Measurements from ENCODE around the gene LARP1. TPM values are rescaled to one million over a fixed set of nuclear protein-coding genes. Genes with fewer than 3 reads are reported as not detected.

LARP1 gene
- polyA plus RNA-seq, 2 of the 4 experiments (the other 2 are of a cell fraction): 87.0 to 112 TPM

DNA sequence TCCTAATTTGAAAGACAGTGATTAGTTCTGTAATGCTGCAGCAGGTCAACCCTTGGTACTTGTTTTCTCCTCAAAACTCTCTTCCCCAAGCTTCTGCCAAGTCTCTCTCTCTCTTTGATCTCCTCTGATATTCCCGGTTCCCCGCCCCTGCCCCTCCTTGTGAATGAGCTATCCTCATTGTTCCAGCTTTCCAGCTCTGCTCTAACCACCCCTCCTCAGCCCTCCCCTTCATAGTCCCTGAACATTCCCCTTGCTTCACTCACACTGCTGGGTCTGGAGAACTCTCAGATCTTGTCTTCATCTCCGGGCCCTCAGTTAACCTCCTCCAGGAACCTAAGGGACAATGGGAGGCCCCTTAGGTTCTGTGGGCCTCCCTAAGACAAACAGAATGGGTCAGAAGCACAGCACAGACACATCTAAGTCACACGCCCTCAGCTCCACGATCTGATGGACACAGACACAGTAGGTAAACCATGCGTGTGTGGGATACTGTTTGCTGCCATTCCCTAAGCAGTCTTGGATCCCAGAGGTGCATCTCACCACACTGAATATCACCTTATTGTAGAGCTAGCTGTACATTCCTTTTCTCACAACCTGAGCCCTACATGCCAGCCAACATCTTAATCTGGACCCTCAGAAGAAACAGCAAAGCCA is 17.4 kb upstream of the LARP1 start:
- Histone ChIP-seq H3K4me3 (no peak overlapping the region), H3K4me1 (no peaks in the 10 kb centered on the region), H3K9me3 (no peaks in the 10 kb centered on the region), H3K27ac (no peak overlapping the region), H3K4me2 (no peak overlapping the region)
- ATAC-seq: no peak; a peak in 1 of 6 replicates
- DNase-seq (ENCODE audit: low read depth in 1 of 2, low spot score in 1 of 2): no peak
- POLR2A ChIA-PET: no interaction called here
- TF ChIP-seq NPAS2 (CRISPR knock-in tag; IDR thresholded peaks at IDR 0.05; ENCODE audit: borderline replicate concordance) (no peak), KDM5A (IDR thresholded peaks at IDR 0.05) (no peak), MAZ (IDR thresholded peaks at IDR 0.05; ENCODE audit: borderline replicate concordance, low read depth, low read length) (no peak)
- CTCF ChIA-PET: interaction anchor here (0.7 to 2.0 kb wide), 5 partner anchors 11 to 103 kb away, joined by 3 to 7 read pairs (median 5); no protein-coding TSS in a partner anchor
- 71% methylated on average over 6 of the region's 6 CpGs for WGBS (ENCODE audit: missing lambda C conversion rate)
- FAIRE-seq: no peak

DNA sequence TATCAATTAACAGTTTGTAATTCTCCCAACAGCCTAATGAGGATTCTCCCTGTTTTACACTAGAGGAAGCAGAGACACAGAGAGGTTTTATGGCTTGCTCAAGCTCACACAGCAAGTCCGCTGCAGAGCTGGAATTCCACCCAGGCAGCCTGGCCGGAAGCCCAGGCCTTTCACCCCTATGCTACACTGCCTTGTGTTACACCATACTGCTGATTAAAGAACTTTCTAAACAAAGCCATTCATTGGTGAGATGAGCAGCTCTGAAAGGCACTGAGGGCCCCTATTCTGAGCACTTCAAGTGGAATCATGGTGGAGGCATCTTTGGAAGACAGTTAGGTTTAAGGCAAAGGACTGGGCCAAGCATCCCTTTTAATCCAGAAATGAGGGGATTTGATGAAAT is 14.7 kb upstream of the LARP1 start:
- WGBS (ENCODE audit: missing lambda C conversion rate): 93% methylated on average over 2 of the region's 2 CpGs
- no peak for FAIRE-seq
- Histone ChIP-seq H3K4me1 (no peaks in the 10 kb centered on the region), H3K4me2 (no peak overlapping the region), H3K4me3 (no peak overlapping the region), H3K27ac (no peak overlapping the region), H3K9me3 (no peaks in the 10 kb centered on the region)
- no peak for DNase-seq (ENCODE audit: low read depth in 1 of 2, low spot score in 1 of 2)
- TF ChIP-seq ESRRA (IDR thresholded peaks at IDR 0.05; ENCODE audit: borderline replicate concordance, low read length): no peak
- no peak for TF ChIP-seq CBX8 (IDR thresholded peaks at IDR 0.05)
- TF ChIP-seq HOXB13 (CRISPR knock-in tag; IDR thresholded peaks at IDR 0.05; ENCODE audit: low read depth): no peak
- no peak for TF ChIP-seq HOXB5 (CRISPR knock-in tag; IDR thresholded peaks at IDR 0.05)
- TF ChIP-seq FOXS1 (CRISPR knock-in tag; IDR thresholded peaks at IDR 0.05): no peak
- no peak for TF ChIP-seq HEYL (CRISPR knock-in tag; IDR thresholded peaks at IDR 0.05)
- TF ChIP-seq, protein P1, sequence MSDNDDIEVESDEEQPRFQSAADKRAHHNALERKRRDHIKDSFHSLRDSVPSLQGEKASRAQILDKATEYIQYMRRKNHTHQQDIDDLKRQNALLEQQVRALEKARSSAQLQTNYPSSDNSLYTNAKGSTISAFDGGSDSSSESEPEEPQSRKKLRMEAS (IDR thresholded peaks at IDR 0.05): no peak
- TF ChIP-seq TFCP2L1 (CRISPR knock-in tag; IDR thresholded peaks at IDR 0.05): no peak
- TF ChIP-seq, protein P2, sequence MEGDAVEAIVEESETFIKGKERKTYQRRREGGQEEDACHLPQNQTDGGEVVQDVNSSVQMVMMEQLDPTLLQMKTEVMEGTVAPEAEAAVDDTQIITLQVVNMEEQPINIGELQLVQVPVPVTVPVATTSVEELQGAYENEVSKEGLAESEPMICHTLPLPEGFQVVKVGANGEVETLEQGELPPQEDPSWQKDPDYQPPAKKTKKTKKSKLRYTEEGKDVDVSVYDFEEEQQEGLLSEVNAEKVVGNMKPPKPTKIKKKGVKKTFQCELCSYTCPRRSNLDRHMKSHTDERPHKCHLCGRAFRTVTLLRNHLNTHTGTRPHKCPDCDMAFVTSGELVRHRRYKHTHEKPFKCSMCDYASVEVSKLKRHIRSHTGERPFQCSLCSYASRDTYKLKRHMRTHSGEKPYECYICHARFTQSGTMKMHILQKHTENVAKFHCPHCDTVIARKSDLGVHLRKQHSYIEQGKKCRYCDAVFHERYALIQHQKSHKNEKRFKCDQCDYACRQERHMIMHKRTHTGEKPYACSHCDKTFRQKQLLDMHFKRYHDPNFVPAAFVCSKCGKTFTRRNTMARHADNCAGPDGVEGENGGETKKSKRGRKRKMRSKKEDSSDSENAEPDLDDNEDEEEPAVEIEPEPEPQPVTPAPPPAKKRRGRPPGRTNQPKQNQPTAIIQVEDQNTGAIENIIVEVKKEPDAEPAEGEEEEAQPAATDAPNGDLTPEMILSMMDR (IDR thresholded peaks at IDR 0.05): no peak
- ATAC-seq: no peak
- ChIA-PET CTCF (interaction anchor here (0.6 kb wide), 1 partner anchor 40 kb away, joined by 4 read pairs; no protein-coding TSS in a partner anchor), POLR2A (interaction anchor here (0.6 kb wide), 1 partner anchor 89 kb away, joined by 10 read pairs; no protein-coding TSS in a partner anchor)

DNA sequence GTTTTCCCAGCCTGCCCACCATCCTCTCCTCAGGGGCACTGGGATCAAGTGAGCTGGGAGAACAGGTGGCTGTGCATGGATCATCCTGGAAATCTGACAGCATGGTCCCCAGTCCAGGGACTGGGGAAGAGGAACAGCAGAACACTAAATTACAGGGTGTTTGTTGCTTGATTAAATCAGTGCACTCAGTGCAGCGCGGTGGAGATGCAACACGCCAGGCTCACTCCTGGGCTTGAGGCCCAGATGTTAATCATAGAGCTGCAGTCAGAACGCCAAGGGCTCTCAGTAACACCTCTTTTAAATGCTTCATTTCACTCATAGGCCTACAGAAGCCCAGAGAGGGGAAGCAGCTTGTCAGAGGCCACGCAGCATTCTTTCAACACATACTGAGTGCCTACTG is 14.2 kb upstream of the LARP1 start:
- ATAC-seq: peak in 1 of 2 experiments; percentile 50; a peak in 1 of 6 replicates
- no peak for TF ChIP-seq KDM1A (IDR thresholded peaks at IDR 0.05; ENCODE audit: low read depth)
- no peak for TF ChIP-seq NR3C1 (IDR thresholded peaks at IDR 0.05)
- TF ChIP-seq GATA3 (IDR thresholded peaks at IDR 0.05; ENCODE audit: borderline replicate concordance): no peak
- TF ChIP-seq CBX2 (IDR thresholded peaks at IDR 0.05; ENCODE audit: borderline replicate concordance, low read depth): no peak
- TF ChIP-seq JUNB (IDR thresholded peaks at IDR 0.05): no peak
- no peak for TF ChIP-seq MAFK (IDR thresholded peaks at IDR 0.05; ENCODE audit: partially characterized antibody)

DNA sequence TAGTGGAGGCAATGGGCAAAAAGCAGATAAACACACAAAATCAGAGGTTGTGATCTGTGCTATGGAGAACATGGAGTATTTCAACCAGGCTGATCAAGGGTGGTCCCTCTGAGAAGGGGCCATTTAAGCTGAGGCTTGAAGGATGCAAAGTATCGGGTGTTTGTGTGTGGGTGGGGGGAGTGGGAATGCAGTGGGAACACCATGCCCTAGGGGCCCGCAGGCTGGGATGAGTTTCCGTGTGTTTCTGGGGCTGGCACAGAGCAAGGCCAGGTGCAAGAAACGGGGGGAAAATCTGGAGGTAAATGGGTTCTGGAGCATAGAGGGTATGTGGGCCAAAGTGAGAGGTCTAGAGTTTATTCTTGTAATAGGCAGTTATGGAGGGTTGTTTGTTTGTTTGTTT is 13.8 kb upstream of the LARP1 start:
- CTCF ChIA-PET: interaction anchor here (0.5 kb wide), 1 partner anchor 98 kb away, joined by 3 read pairs; no protein-coding TSS in a partner anchor
- TF ChIP-seq, protein P3, sequence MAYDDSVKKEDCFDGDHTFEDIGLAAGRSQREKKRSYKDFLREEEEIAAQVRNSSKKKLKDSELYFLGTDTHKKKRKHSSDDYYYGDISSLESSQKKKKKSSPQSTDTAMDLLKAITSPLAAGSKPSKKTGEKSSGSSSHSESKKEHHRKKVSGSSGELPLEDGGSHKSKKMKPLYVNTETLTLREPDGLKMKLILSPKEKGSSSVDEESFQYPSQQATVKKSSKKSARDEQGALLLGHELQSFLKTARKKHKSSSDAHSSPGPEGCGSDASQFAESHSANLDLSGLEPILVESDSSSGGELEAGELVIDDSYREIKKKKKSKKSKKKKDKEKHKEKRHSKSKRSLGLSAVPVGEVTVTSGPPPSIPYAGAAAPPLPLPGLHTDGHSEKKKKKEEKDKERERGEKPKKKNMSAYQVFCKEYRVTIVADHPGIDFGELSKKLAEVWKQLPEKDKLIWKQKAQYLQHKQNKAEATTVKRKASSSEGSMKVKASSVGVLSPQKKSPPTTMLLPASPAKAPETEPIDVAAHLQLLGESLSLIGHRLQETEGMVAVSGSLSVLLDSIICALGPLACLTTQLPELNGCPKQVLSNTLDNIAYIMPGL (CRISPR knock-in tag; IDR thresholded peaks at IDR 0.05; ENCODE audit: borderline replicate concordance): no peak
- TF ChIP-seq EHMT2 (IDR thresholded peaks at IDR 0.05; ENCODE audit: low read depth): no peak
- no peak for TF ChIP-seq PHF8 (IDR thresholded peaks at IDR 0.05; ENCODE audit: borderline replicate concordance, low read depth)
- no peak for TF ChIP-seq ESRRA (IDR thresholded peaks at IDR 0.05; ENCODE audit: borderline replicate concordance, low read length)
- no peak for TF ChIP-seq ZC3H11A (IDR thresholded peaks at IDR 0.05)
- no peak for TF ChIP-seq KDM1A (IDR thresholded peaks at IDR 0.05; ENCODE audit: low read depth)
- TF ChIP-seq, protein P4, sequence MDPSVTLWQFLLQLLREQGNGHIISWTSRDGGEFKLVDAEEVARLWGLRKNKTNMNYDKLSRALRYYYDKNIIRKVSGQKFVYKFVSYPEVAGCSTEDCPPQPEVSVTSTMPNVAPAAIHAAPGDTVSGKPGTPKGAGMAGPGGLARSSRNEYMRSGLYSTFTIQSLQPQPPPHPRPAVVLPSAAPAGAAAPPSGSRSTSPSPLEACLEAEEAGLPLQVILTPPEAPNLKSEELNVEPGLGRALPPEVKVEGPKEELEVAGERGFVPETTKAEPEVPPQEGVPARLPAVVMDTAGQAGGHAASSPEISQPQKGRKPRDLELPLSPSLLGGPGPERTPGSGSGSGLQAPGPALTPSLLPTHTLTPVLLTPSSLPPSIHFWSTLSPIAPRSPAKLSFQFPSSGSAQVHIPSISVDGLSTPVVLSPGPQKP (IDR thresholded peaks at IDR 0.05; ENCODE audit: low read depth, low read length): no peak
- no peak for TF ChIP-seq CBX2 (IDR thresholded peaks at IDR 0.05; ENCODE audit: borderline replicate concordance, low read depth)
- no peak for TF ChIP-seq SMC3 (IDR thresholded peaks at IDR 0.05)
- TF ChIP-seq FOSB (CRISPR knock-in tag; IDR thresholded peaks at IDR 0.05): no peak
- no peak for TF ChIP-seq GATA3 (IDR thresholded peaks at IDR 0.05; ENCODE audit: borderline replicate concordance)
- TF ChIP-seq ZSCAN20 (CRISPR knock-in tag; IDR thresholded peaks at IDR 0.05): no peak
- TF ChIP-seq HOXB13 (CRISPR knock-in tag; IDR thresholded peaks at IDR 0.05; ENCODE audit: low read depth): no peak

More for the DNA sequence above, 14.2 kb upstream of the LARP1 start:
- no peak overlapping the region for H3K27ac ChIP-seq
- POLR2A ChIA-PET: no interaction called here
- no peaks in the 10 kb centered on the region for H3K9me3 ChIP-seq
- no peaks in the 10 kb centered on the region for H3K4me1 ChIP-seq
- CTCF ChIA-PET: no interaction called here
- H3K4me2 ChIP-seq: no peak overlapping the region
- DNase-seq (ENCODE audit: low read depth in 1 of 2, low spot score in 1 of 2) (no peak), FAIRE-seq (no peak)
- WGBS (ENCODE audit: missing lambda C conversion rate): 96% methylated on average over 5 of the region's 5 CpGs
- no peak overlapping the region for H3K4me3 ChIP-seq

More for the DNA sequence above, 13.8 kb upstream of the LARP1 start:
- WGBS (ENCODE audit: missing lambda C conversion rate): 92% methylated on average over 4 of the region's 4 CpGs
- FAIRE-seq (no peak), DNase-seq (ENCODE audit: low read depth in 1 of 2, low spot score in 1 of 2) (no peak), ATAC-seq (no peak)
- no peak overlapping the region for H3K4me2 ChIP-seq
- no peaks in the 10 kb centered on the region for H3K9me3 ChIP-seq
- no peaks in the 10 kb centered on the region for H3K4me1 ChIP-seq
- POLR2A ChIA-PET: no interaction called here
- H3K27ac ChIP-seq: no peak overlapping the region
- no peak overlapping the region for H3K4me3 ChIP-seq

Data from A549 (cell line).